ENCODE data around the gene SLC6A5.

The SLC6A5 gene

GRCh38 chr11:20611892-20612291 lies 12.5 kb downstream of the SLC6A5 start:
- no peaks in the 10 kb centered on the region; the same call in 1 of the 2 replicates for H4K20me1 ChIP-seq (ENCODE audit: insufficient read depth, low read length)
- H3K4me2 ChIP-seq (ENCODE audit: low read length), result no peak overlapping the region
- no peak overlapping the region for H3K9ac ChIP-seq (ENCODE audit: low read length)
- no peak overlapping the region for H2AFZ ChIP-seq (ENCODE audit: low read depth, low read length)
- H3K4me1 ChIP-seq (ENCODE audit: low read length), result peaks cover 13% of the 10 kb centered on the region
- H3K79me2 ChIP-seq (ENCODE audit: low read length), result no peaks in the 10 kb centered on the region
- no peak overlapping the region for H3K4me3 ChIP-seq (ENCODE audit: low read length)
- H3K27me3 ChIP-seq (ENCODE audit: low read depth, low read length), result peaks cover 26% of the 10 kb centered on the region
- no peaks in the 10 kb centered on the region for H3K36me3 ChIP-seq (replicated peaks; ENCODE audit: low read depth, low read length)
- H3K9me3 ChIP-seq (ENCODE audit: insufficient read depth, low read length), result no peaks in the 10 kb centered on the region
- H3K27ac ChIP-seq (ENCODE audit: low read length), result no peak overlapping the region
- TF ChIP-seq CTCF (IDR thresholded peaks at IDR 0.05; ENCODE audit: low read depth, low read length) (no peak), EZH2phosphoT487 (IDR thresholded peaks at IDR 0.05; ENCODE audit: low read depth) (no peak)

- peaks cover 13% of the 10 kb centered on the region for H3K4me1 ChIP-seq (ENCODE audit: low read length)
- H2AFZ ChIP-seq (ENCODE audit: low read depth, low read length), result no peak overlapping the region
- no peak overlapping the region for H3K9ac ChIP-seq (ENCODE audit: low read length)
- no peaks in the 10 kb centered on the region for H3K36me3 ChIP-seq (replicated peaks; ENCODE audit: low read depth, low read length)
- no peak overlapping the region for H3K4me2 ChIP-seq (ENCODE audit: low read length)
- no peaks in the 10 kb centered on the region for H3K9me3 ChIP-seq (ENCODE audit: insufficient read depth, low read length)
- H3K79me2 ChIP-seq (ENCODE audit: low read length), result no peaks in the 10 kb centered on the region
- H3K27ac ChIP-seq (ENCODE audit: low read length), result no peak overlapping the region
- no peaks in the 10 kb centered on the region; the same call in 1 of the 2 replicates for H4K20me1 ChIP-seq (ENCODE audit: insufficient read depth, low read length)
- no peak overlapping the region for H3K4me3 ChIP-seq (ENCODE audit: low read length)
- TF ChIP-seq CTCF (IDR thresholded peaks at IDR 0.05; ENCODE audit: low read depth, low read length) (no peak), EZH2phosphoT487 (IDR thresholded peaks at IDR 0.05; ENCODE audit: low read depth) (no peak)
- H3K27me3 ChIP-seq (ENCODE audit: low read depth, low read length), result peaks cover 26% of the 10 kb centered on the region
Measured at GRCh38 chr11:20612416-20612815, 13.0 kb downstream of the SLC6A5 start.

- TF ChIP-seq CTCF (IDR thresholded peaks at IDR 0.05; ENCODE audit: low read depth, low read length) (no peak), EZH2phosphoT487 (IDR thresholded peaks at IDR 0.05; ENCODE audit: low read depth) (no peak)
- H3K9ac ChIP-seq (ENCODE audit: low read length), result no peak overlapping the region
- H3K4me1 ChIP-seq (ENCODE audit: low read length), result no peaks in the 10 kb centered on the region
- no peak overlapping the region for H3K27ac ChIP-seq (ENCODE audit: low read length)
- H3K9me3 ChIP-seq (ENCODE audit: insufficient read depth, low read length), result no peaks in the 10 kb centered on the region
- no peak overlapping the region for H3K4me3 ChIP-seq (ENCODE audit: low read length)
- no peaks in the 10 kb centered on the region for H3K79me2 ChIP-seq (ENCODE audit: low read length)
- no peak overlapping the region for H3K4me2 ChIP-seq (ENCODE audit: low read length)
- no peak overlapping the region for H2AFZ ChIP-seq (ENCODE audit: low read depth, low read length)
- no peaks in the 10 kb centered on the region for H3K36me3 ChIP-seq (replicated peaks; ENCODE audit: low read depth, low read length)
- H4K20me1 ChIP-seq (ENCODE audit: insufficient read depth, low read length), result no peaks in the 10 kb centered on the region; the same call in 1 of the 2 replicates
- H3K27me3 ChIP-seq (ENCODE audit: low read depth, low read length), result peaks cover 8% of the 10 kb centered on the region; the same call in 1 of the 2 replicates
Measured at GRCh38 chr11:20616920-20617319, 17.5 kb downstream of the SLC6A5 start.

GRCh38 chr11:20617346-20618005 lies 18.1 kb downstream of the SLC6A5 start:
- no peaks in the 10 kb centered on the region for H3K4me1 ChIP-seq (ENCODE audit: low read length)
- no peak for TF ChIP-seq EZH2phosphoT487 (IDR thresholded peaks at IDR 0.05; ENCODE audit: low read depth)
- no peak for TF ChIP-seq CTCF (IDR thresholded peaks at IDR 0.05; ENCODE audit: low read depth, low read length)
- no peak overlapping the region for H3K9ac ChIP-seq (ENCODE audit: low read length)
- H3K36me3 ChIP-seq (replicated peaks; ENCODE audit: low read depth, low read length), result no peaks in the 10 kb centered on the region
- no peak overlapping the region for H3K4me3 ChIP-seq (ENCODE audit: low read length)
- H4K20me1 ChIP-seq (ENCODE audit: insufficient read depth, low read length), result no peaks in the 10 kb centered on the region; the same call in 1 of the 2 replicates
- H3K79me2 ChIP-seq (ENCODE audit: low read length), result no peaks in the 10 kb centered on the region
- H3K9me3 ChIP-seq (ENCODE audit: insufficient read depth, low read length), result no peaks in the 10 kb centered on the region
- no peak overlapping the region for H2AFZ ChIP-seq (ENCODE audit: low read depth, low read length)
- no peak overlapping the region for H3K4me2 ChIP-seq (ENCODE audit: low read length)
- H3K27me3 ChIP-seq (ENCODE audit: low read depth, low read length), result peaks cover 8% of the 10 kb centered on the region; the same call in 1 of the 2 replicates
- H3K27ac ChIP-seq (ENCODE audit: low read length), result no peak overlapping the region

Measured in OCI-LY3 (cell line).